ENCODE results near the gene ACSL4. TPM values are rescaled to one million over a fixed set of nuclear protein-coding genes. Genes with fewer than 3 reads are reported as not detected.
A peak's percentile ranks its signal among the peaks of the same experiment; 100 is the strongest.

ACSL4 gene
- 10 to 100 TPM; 40.7 to 64.7 (median 43.7) TPM for total RNA-seq

DNA sequence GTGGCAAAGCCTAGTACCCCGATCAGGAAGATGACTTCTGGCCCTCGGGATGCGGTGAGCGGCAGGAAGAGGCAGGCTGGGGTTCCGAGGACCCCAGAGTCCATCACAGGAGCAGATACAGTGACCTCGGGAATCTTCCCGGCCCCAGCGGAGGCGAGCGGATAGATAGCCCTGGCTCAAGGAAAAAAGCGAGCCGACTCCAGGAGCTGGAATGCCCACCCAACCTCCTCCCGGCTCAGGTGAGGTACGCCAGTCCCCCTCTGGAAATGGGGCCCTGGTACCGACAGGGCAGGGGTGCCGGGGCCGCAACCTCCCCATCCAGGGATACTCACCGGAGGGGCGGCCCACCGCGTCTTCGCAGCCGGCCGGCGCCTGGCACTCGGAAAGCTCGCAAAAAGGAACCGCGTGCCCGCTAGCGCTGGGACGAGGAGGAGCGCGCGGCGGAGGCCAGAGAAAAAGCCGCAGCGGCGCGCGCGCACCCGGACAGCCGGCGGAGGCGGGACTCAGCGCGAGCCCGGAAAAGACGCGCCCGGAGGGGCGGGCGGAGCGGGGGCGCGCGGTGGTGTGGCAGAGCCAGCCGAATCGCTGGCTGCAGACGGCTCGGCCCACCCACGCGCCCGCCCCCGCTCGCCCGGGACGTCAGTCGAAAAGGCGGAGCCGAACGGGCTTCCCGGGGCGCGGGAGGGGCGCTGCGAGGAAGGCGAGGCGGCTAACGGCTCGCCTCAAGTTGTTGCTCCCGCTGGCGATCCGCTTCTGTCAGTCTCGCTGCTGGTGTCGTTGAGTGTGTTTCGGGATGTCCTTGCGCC lies at the start of gene ACSL4:
Gene ACSL4, minus strand, starts transcription at position 451 of the 806 bp plus-strand sequence. CDS start 49,894 bp downstream, outside the sequence.
- H3K36me3 ChIP-seq, result no peaks in the 10 kb centered on the region
- H3K27ac ChIP-seq, result peak within 1 kb of the TSS; percentile 84
- peak; percentile 85 to 86 for DNase-seq (ENCODE audit: low spot score in 2 of 2)
- no peaks in the 10 kb centered on the region for H3K9me3 ChIP-seq
- peaks cover 6% of the 10 kb centered on the region for H3K4me1 ChIP-seq
- peak within 1 kb of the TSS; percentile 71 for H3K4me3 ChIP-seq
- TF ChIP-seq POLR2A (IDR thresholded peaks at IDR 0.05) (peak in 1 of 2 donors; percentile 35), CTCF (IDR thresholded peaks at IDR 0.05) (no peak)
- 45% methylated on average over 29 of the region's 89 CpGs for WGBS
- no peaks in the 10 kb centered on the region for H3K27me3 ChIP-seq

GRCh38 chrX:109777749-109778148 lies 44.7 kb upstream of the ACSL4 start:
- DNase-seq (ENCODE audit: low spot score in 2 of 2), result no peak
- WGBS, result 91% methylated on average over 4 of the region's 4 CpGs
- no peaks in the 10 kb centered on the region for H3K27me3 ChIP-seq

GRCh38 chrX:109776986-109777385 lies 43.9 kb upstream of the ACSL4 start:
- 88% methylated on average over 4 of the region's 4 CpGs for WGBS
- no peaks in the 10 kb centered on the region for H3K9me3 ChIP-seq
- no peak overlapping the region for H3K4me3 ChIP-seq
- no peak for DNase-seq (ENCODE audit: low spot score in 2 of 2)
- H3K4me1 ChIP-seq, result no peaks in the 10 kb centered on the region
- H3K27me3 ChIP-seq, result no peaks in the 10 kb centered on the region
- no peak for TF ChIP-seq POLR2A (IDR thresholded peaks at IDR 0.05)
- TF ChIP-seq CTCF (IDR thresholded peaks at IDR 0.05), result no peak
- no peak for TF ChIP-seq POLR2AphosphoS5 (IDR thresholded peaks at IDR 0.05)
- no peak for TF ChIP-seq EP300 (IDR thresholded peaks at IDR 0.05)
- no peak overlapping the region for H3K27ac ChIP-seq
- H3K36me3 ChIP-seq, result no peaks in the 10 kb centered on the region

More at GRCh38 chrX:109777749-109778148, 44.7 kb upstream of the ACSL4 start:
- no peak overlapping the region for H3K27ac ChIP-seq
- H3K4me1 ChIP-seq, result no peaks in the 10 kb centered on the region
- H3K36me3 ChIP-seq, result no peaks in the 10 kb centered on the region
- H3K9me3 ChIP-seq, result no peaks in the 10 kb centered on the region
- TF ChIP-seq EP300 (IDR thresholded peaks at IDR 0.05), result no peak
- no peak for TF ChIP-seq POLR2AphosphoS5 (IDR thresholded peaks at IDR 0.05)
- no peak for TF ChIP-seq POLR2A (IDR thresholded peaks at IDR 0.05)
- no peak for TF ChIP-seq CTCF (IDR thresholded peaks at IDR 0.05)
- H3K4me3 ChIP-seq, result no peak overlapping the region

- H3K4me1 ChIP-seq, result no peaks in the 10 kb centered on the region
- DNase-seq (ENCODE audit: low spot score in 2 of 2), result no peak
- WGBS, result 72% methylated on average over 3 of the region's 3 CpGs
- H3K36me3 ChIP-seq, result no peaks in the 10 kb centered on the region
- H3K9me3 ChIP-seq, result no peaks in the 10 kb centered on the region
- no peaks in the 10 kb centered on the region for H3K27me3 ChIP-seq
- TF ChIP-seq POLR2A (IDR thresholded peaks at IDR 0.05) (no peak), POLR2AphosphoS5 (IDR thresholded peaks at IDR 0.05) (no peak), EP300 (IDR thresholded peaks at IDR 0.05) (no peak), CTCF (IDR thresholded peaks at IDR 0.05) (no peak)
- H3K27ac ChIP-seq, result no peak overlapping the region
- no peak overlapping the region for H3K4me3 ChIP-seq
These were observed 43.4 kb upstream of the ACSL4 start for GRCh38 chrX:109776432-109776831.

GRCh38 chrX:109775386-109775785 lies 42.3 kb upstream of the ACSL4 start:
- no peak overlapping the region for H3K27ac ChIP-seq
- TF ChIP-seq CTCF (IDR thresholded peaks at IDR 0.05) (no peak), EP300 (IDR thresholded peaks at IDR 0.05) (no peak), POLR2A (IDR thresholded peaks at IDR 0.05) (no peak), POLR2AphosphoS5 (IDR thresholded peaks at IDR 0.05) (no peak)
- H3K9me3 ChIP-seq, result no peaks in the 10 kb centered on the region

More at GRCh38 chrX:109775386-109775785, 42.3 kb upstream of the ACSL4 start:
- no peaks in the 10 kb centered on the region for H3K27me3 ChIP-seq
- no peak for DNase-seq (ENCODE audit: low spot score in 2 of 2)
- WGBS, result 85% methylated on average over 3 of the region's 3 CpGs
- H3K4me3 ChIP-seq, result no peak overlapping the region
- no peaks in the 10 kb centered on the region for H3K36me3 ChIP-seq
- H3K4me1 ChIP-seq, result no peaks in the 10 kb centered on the region
